ENCODE measurements around the gene HS3ST4. TPM values are rescaled to one million over a fixed set of nuclear protein-coding genes. Genes with fewer than 3 reads are reported as not detected.

The HS3ST4 gene
- total RNA-seq, 6 donors from 2014 or later = 0.13 to 0.44 (median 0.17) TPM; not detected in 3

GRCh38 chr16:25897702-25898101 is 205.9 kb downstream of the HS3ST4 start:
- WGBS, 2 donors = 48 to 55% methylated on average over 10 of the region's 10 CpGs
- Histone ChIP-seq H3K27ac (no peak overlapping the region), H3K27me3 (no peaks in the 10 kb centered on the region), H3K4me1 (no peaks in the 10 kb centered on the region), H3K36me3 (no peaks in the 10 kb centered on the region), H3K4me3 (no peak overlapping the region), H3K9me3 (no peaks in the 10 kb centered on the region)
- DNase-seq (no peak), ATAC-seq (ENCODE audit: low FRiP score in 2 of 2) (no peak)
- TF ChIP-seq POLR2AphosphoS5 (IDR thresholded peaks at IDR 0.05) = no peak
- TF ChIP-seq CTCF (IDR thresholded peaks at IDR 0.05) = no peak
- TF ChIP-seq EP300 (IDR thresholded peaks at IDR 0.05) = no peak
- no peak for TF ChIP-seq POLR2A (IDR thresholded peaks at IDR 0.05)

GRCh38 chr16:25905810-25906209 is 214.1 kb downstream of the HS3ST4 start:
- ATAC-seq (ENCODE audit: low FRiP score in 2 of 2) (no peak), DNase-seq (no peak)
- WGBS, 2 donors = 75 to 82% methylated on average over 6 of the region's 6 CpGs
- no peaks in the 10 kb centered on the region for H3K4me1 ChIP-seq
- H3K9me3 ChIP-seq = no peaks in the 10 kb centered on the region
- H3K36me3 ChIP-seq = no peaks in the 10 kb centered on the region
- no peaks in the 10 kb centered on the region for H3K27me3 ChIP-seq
- no peak overlapping the region for H3K27ac ChIP-seq
- H3K4me3 ChIP-seq = no peak overlapping the region
- TF ChIP-seq CTCF (IDR thresholded peaks at IDR 0.05) (no peak), EP300 (IDR thresholded peaks at IDR 0.05) (no peak), POLR2A (IDR thresholded peaks at IDR 0.05) (no peak), POLR2AphosphoS5 (IDR thresholded peaks at IDR 0.05) (no peak)

GRCh38 chr16:25910971-25911370 is 219.2 kb downstream of the HS3ST4 start:
- TF ChIP-seq POLR2A (IDR thresholded peaks at IDR 0.05) (no peak), EP300 (IDR thresholded peaks at IDR 0.05) (no peak), CTCF (IDR thresholded peaks at IDR 0.05) (no peak), POLR2AphosphoS5 (IDR thresholded peaks at IDR 0.05) (no peak)
- Histone ChIP-seq H3K9me3 (no peaks in the 10 kb centered on the region), H3K4me1 (no peaks in the 10 kb centered on the region), H3K27ac (no peak overlapping the region), H3K4me3 (no peak overlapping the region), H3K36me3 (no peaks in the 10 kb centered on the region), H3K27me3 (no peaks in the 10 kb centered on the region)
- WGBS, 2 donors = 53 to 58% methylated on average over 2 of the region's 2 CpGs
- no peak for DNase-seq
- ATAC-seq (ENCODE audit: low FRiP score in 2 of 2) = no peak

- no peak overlapping the region for H3K27ac ChIP-seq
- ATAC-seq (ENCODE audit: low FRiP score in 2 of 2) (no peak), DNase-seq (no peak)
- no peaks in the 10 kb centered on the region for H3K36me3 ChIP-seq
- H3K27me3 ChIP-seq = no peaks in the 10 kb centered on the region
- TF ChIP-seq POLR2AphosphoS5 (IDR thresholded peaks at IDR 0.05) (no peak), POLR2A (IDR thresholded peaks at IDR 0.05) (no peak), CTCF (IDR thresholded peaks at IDR 0.05) (no peak), EP300 (IDR thresholded peaks at IDR 0.05) (no peak)
- no peaks in the 10 kb centered on the region for H3K9me3 ChIP-seq
- 68 to 70% methylated on average over 5 of the region's 5 CpGs for WGBS, 2 donors
- no peaks in the 10 kb centered on the region for H3K4me1 ChIP-seq
- H3K4me3 ChIP-seq = no peak overlapping the region
Measured at GRCh38 chr16:25912321-25912720, 220.6 kb downstream of the HS3ST4 start.

GRCh38 chr16:25914357-25914962 is 222.7 kb downstream of the HS3ST4 start:
- Histone ChIP-seq H3K9me3 (no peaks in the 10 kb centered on the region), H3K27ac (no peak overlapping the region), H3K4me3 (no peak overlapping the region), H3K4me1 (no peaks in the 10 kb centered on the region), H3K36me3 (no peaks in the 10 kb centered on the region), H3K27me3 (no peaks in the 10 kb centered on the region)
- WGBS, 2 donors = 77 to 80% methylated on average over 7 of the region's 7 CpGs
- TF ChIP-seq POLR2AphosphoS5 (IDR thresholded peaks at IDR 0.05) (no peak), POLR2A (IDR thresholded peaks at IDR 0.05) (no peak), EP300 (IDR thresholded peaks at IDR 0.05) (no peak), CTCF (IDR thresholded peaks at IDR 0.05) (no peak)
- ATAC-seq (ENCODE audit: low FRiP score in 2 of 2) (peak in 1 of 2 donors; percentile 50), DNase-seq (no peak)
